Gastrocnemius medialis (tissue), 4 donors: Measurements from ENCODE around the gene SULT4A1.

Experiments
- POLR2A ChIP-seq, 2 donors: fragments of 450-650 bp; IDR thresholded peaks; one replicate each; pipeline ENCODE4 v1.6.1; 2017; ENCODE audit warnings: antibody characterized with exemption in 2 of 2, mild to moderate bottlenecking in 2 of 2, moderate library complexity in 2 of 2
- TF ChIP-seq, protein P1 (sequence below), 5 experiments: fragments of 450-650 bp in 3 of 5; fragments of 200-600 bp in 2 of 5; sonication (generic) in 2 of 5; IDR thresholded peaks in 4 of 5; conservative IDR thresholded peaks in 1 of 5; 1 replicate in 4 of 5; 2 replicates in 1 of 5; pipeline ENCODE4 v1.5.1; 2016 to 2019; ENCODE audit warnings: antibody characterized with exemption in 5 of 5, mild to moderate bottlenecking in 3 of 5, moderate library complexity in 3 of 5

DNA sequence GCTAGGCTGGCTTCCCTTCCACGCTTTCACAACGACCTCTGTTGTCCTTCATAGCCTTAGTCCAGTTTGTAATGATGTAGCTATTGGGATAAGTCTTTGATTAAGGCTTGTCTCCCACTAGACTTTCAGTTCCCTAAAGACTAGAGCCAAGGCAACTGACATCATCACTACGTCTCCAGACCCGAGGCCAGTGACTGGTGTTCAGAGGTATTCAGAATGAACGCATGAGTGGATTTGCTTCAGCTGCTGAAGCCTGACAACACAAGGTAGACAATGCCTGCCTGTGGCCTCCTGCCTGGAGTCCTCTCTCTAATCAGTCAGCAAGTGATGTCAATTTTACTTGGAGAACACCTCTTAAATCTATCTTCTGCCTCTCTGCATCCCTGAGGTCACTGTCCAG lies 63.8 kb downstream of the SULT4A1 start:
- TF ChIP-seq, protein P1, sequence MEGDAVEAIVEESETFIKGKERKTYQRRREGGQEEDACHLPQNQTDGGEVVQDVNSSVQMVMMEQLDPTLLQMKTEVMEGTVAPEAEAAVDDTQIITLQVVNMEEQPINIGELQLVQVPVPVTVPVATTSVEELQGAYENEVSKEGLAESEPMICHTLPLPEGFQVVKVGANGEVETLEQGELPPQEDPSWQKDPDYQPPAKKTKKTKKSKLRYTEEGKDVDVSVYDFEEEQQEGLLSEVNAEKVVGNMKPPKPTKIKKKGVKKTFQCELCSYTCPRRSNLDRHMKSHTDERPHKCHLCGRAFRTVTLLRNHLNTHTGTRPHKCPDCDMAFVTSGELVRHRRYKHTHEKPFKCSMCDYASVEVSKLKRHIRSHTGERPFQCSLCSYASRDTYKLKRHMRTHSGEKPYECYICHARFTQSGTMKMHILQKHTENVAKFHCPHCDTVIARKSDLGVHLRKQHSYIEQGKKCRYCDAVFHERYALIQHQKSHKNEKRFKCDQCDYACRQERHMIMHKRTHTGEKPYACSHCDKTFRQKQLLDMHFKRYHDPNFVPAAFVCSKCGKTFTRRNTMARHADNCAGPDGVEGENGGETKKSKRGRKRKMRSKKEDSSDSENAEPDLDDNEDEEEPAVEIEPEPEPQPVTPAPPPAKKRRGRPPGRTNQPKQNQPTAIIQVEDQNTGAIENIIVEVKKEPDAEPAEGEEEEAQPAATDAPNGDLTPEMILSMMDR (IDR thresholded peaks at IDR 0.05 in 4 of 5, conservative IDR thresholded peaks at IDR 0.05 in 1 of 5), result no peak
- no peak for TF ChIP-seq POLR2A (IDR thresholded peaks at IDR 0.05)
